GM12878 (cell line): Measurements from ENCODE around the gene MAML3.

Experiments used
- CBX3 ChIP-seq: fragments of 200-600 bp; sonication (generic); IDR thresholded peaks from 2 replicates; pipeline ENCODE4 v1.6.1; 2016; ENCODE audit warnings: low read depth, borderline replicate concordance
- CHD1 ChIP-seq: IDR thresholded peaks from 2 replicates; pipeline ENCODE4 v1.6.1; 2012; ENCODE audit warnings: low read depth, low read length, improper control_type of control experiment
- CTCF ChIP-seq, 3 experiments: IDR thresholded peaks in 2 of 3; conservative IDR thresholded peaks in 1 of 3; 2 replicates each; pipeline ENCODE4 v1.5.1; 2011; ENCODE audit warnings: low read depth in 3 of 3, low read length in 3 of 3, mild to moderate bottlenecking in 3 of 3, control low read depth in 2 of 3, moderate library complexity in 2 of 3, inconsistent platforms in 1 of 3, mixed read lengths in 1 of 3; ENCODE audit not compliant: control insufficient read depth in 2 of 3, insufficient read depth in 1 of 3; ENCODE audit errors: extremely low read depth in 1 of 3

GRCh38 chr4:139745111-139745639, 408.8 kb downstream of the MAML3 start:
- TF ChIP-seq CHD1: no peak
- TF ChIP-seq CTCF (IDR thresholded peaks at IDR 0.05 in 2 of 3, conservative IDR thresholded peaks at IDR 0.05 in 1 of 3; ENCODE audit: control insufficient read depth in 2 of 3, extremely low read depth in 1 of 3, insufficient read depth in 1 of 3, low read depth in 3 of 3, low read length in 3 of 3): no peak
- no peak for TF ChIP-seq CBX3
